Ishikawa (cell line): ENCODE results near the gene NELL1.

Experiments
- CEBPB ChIP-seq: IDR thresholded peaks from 2 replicates; pipeline ENCODE4 v1.6.1; 2012
- CREB1 ChIP-seq: IDR thresholded peaks from 2 replicates; pipeline ENCODE4 v1.6.1; 2012; ENCODE audit warnings: low read depth
- EGR1 ChIP-seq: IDR thresholded peaks from 2 replicates; pipeline ENCODE4 v1.6.1; 2012
- EP300 ChIP-seq: IDR thresholded peaks from 2 replicates; pipeline ENCODE4 v1.6.1; 2012; ENCODE audit warnings: borderline replicate concordance
- FOXM1 ChIP-seq: IDR thresholded peaks from 2 replicates; pipeline ENCODE4 v1.6.1; 2012; ENCODE audit warnings: low read depth, borderline replicate concordance
- MAX ChIP-seq: IDR thresholded peaks from 2 replicates; pipeline ENCODE4 v1.6.1; 2012
- NFIC ChIP-seq: IDR thresholded peaks from 2 replicates; pipeline ENCODE4 v1.6.1; 2012
- RAD21 ChIP-seq: IDR thresholded peaks from 2 replicates; pipeline ENCODE4 v1.6.1; 2012; ENCODE audit warnings: low read depth
- REST ChIP-seq: IDR thresholded peaks from 2 replicates; pipeline ENCODE4 v1.6.1; 2012; ENCODE audit warnings: low read depth, mild to moderate bottlenecking
- TAF1 ChIP-seq: IDR thresholded peaks from 2 replicates; pipeline ENCODE4 v1.6.1; 2012; ENCODE audit warnings: low read depth, mild to moderate bottlenecking
- TCF12 ChIP-seq: IDR thresholded peaks from 2 replicates; pipeline ENCODE4 v1.6.1; 2012; ENCODE audit warnings: low read depth
- TEAD4 ChIP-seq: IDR thresholded peaks from 2 replicates; pipeline ENCODE4 v1.6.1; 2012
- YY1 ChIP-seq: IDR thresholded peaks from 2 replicates; pipeline ENCODE4 v1.6.1; 2012; ENCODE audit warnings: low read depth
- ZBTB7A ChIP-seq: IDR thresholded peaks from 2 replicates; pipeline ENCODE4 v1.6.1; 2012; ENCODE audit warnings: low read depth
- TF ChIP-seq, protein P1 (sequence below): IDR thresholded peaks from 2 replicates; pipeline ENCODE4 v1.6.1; 2012

NELL1 gene

GRCh38 chr11:21038801-21039200 lies 369.4 kb downstream of the NELL1 start:
- TF ChIP-seq RAD21: no peak
- TF ChIP-seq, protein P1, sequence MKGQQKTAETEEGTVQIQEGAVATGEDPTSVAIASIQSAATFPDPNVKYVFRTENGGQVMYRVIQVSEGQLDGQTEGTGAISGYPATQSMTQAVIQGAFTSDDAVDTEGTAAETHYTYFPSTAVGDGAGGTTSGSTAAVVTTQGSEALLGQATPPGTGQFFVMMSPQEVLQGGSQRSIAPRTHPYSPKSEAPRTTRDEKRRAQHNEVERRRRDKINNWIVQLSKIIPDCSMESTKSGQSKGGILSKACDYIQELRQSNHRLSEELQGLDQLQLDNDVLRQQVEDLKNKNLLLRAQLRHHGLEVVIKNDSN: no peak
- TF ChIP-seq MAX: no peak
- TF ChIP-seq EGR1: no peak
- no peak for TF ChIP-seq TCF12
- TF ChIP-seq ZBTB7A: no peak
- TF ChIP-seq FOXM1: no peak
- no peak for TF ChIP-seq TEAD4
- no peak for TF ChIP-seq REST
- no peak for TF ChIP-seq EP300
- TF ChIP-seq CREB1: no peak
- TF ChIP-seq CEBPB: no peak
- no peak for TF ChIP-seq YY1
- no peak for TF ChIP-seq TAF1
- TF ChIP-seq NFIC: no peak

GRCh38 chr11:21040630-21041029 lies 371.2 kb downstream of the NELL1 start:
- TF ChIP-seq CEBPB (no peak), TAF1 (no peak), MAX (no peak), TCF12 (no peak), FOXM1 (no peak), EGR1 (no peak), NFIC (no peak), RAD21 (no peak), ZBTB7A (no peak), TEAD4 (no peak), YY1 (no peak), EP300 (no peak), REST (no peak), CREB1 (no peak)
- TF ChIP-seq, protein P1: no peak

DNA sequence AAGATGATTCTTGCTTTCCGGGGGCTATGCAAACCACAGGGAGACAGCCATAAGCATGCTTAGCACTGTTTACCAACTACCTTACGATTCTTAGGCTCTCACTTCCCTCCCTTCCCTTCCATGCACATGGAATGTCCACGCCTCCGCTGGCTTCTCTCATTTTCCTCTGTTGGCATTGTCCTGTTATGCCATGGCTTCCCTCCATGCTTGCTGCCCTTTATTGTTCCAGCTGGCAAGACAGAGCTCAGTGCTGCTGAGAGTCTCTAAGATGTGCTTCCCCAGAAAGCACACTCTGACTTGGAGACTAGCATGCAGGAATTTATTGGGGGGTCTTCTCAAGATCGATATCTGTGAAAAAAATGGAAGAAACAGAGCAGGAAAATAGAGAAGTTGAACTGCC lies 379.2 kb downstream of the NELL1 start:
- no peak for TF ChIP-seq TAF1
- TF ChIP-seq TEAD4: no peak
- no peak for TF ChIP-seq REST
- TF ChIP-seq RAD21: no peak
- TF ChIP-seq, protein P1: no peak
- TF ChIP-seq EGR1: no peak
- no peak for TF ChIP-seq FOXM1
- TF ChIP-seq NFIC: no peak
- no peak for TF ChIP-seq CEBPB
- no peak for TF ChIP-seq EP300
- TF ChIP-seq CREB1: no peak
- TF ChIP-seq ZBTB7A: no peak
- no peak for TF ChIP-seq YY1
- no peak for TF ChIP-seq MAX
- TF ChIP-seq TCF12: no peak

DNA sequence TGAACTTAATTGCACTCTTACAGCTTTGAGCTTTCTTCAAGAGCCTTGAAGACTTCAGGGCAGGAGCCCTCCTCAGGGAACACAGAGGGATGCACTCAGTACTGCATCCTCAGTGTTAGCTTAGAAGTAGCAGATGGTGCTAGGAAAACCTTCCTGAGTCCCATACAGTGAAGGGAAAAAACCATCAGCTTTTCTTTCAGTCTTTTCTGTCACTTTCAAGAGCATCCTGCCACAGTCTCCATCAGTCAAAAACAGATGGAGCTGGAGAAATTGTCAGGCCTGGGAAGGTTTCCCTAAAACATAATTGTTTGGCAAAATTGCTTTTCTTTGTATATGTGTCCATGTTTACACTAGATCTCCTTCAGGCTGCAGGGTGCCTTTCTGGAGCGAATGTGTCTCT lies 384.1 kb downstream of the NELL1 start:
- TF ChIP-seq CREB1: no peak
- no peak for TF ChIP-seq EGR1
- TF ChIP-seq ZBTB7A: no peak
- no peak for TF ChIP-seq CEBPB
- TF ChIP-seq RAD21: no peak
